Measurements from ENCODE around the gene STK26.
"Not testable (repeated sequence)": the region's sequence is repeated elsewhere in the genome, so short reads cannot be mapped to it uniquely, and the experiment has no call there.

The STK26 gene

DNA sequence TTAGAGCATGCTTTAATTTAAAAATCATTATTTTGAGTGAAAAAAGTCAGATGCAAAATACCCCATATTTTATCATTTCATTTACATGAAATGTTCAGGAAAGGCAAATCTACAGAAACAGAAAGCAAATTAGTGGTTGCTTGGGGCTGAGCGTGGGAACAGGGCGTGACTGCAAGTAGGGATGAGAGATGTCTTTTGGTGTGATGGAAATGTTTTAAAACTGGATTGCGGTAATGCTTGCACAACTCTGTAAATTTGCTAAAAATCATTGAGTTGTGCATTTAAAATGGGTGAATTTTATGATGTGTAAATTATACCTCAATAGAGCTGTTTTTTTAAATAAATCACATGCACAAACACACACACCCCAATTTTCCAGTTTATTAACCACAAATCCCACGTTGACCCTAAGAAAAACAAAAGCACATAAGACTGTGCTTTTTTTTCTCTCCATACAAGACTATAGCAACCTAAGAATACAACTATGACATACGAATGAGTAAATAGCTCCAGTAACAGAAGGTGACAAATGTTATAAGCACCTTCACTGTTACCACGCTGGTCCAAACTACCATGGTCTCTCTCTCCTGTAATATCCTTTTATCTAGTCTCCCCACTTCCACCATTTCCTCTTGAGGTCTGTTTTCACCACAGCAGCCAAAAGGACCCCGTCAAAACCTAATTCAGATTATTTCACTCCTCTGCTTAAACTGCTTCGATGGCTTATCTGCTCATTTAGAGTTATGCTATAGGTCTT lies 67.5 kb downstream of the STK26 start:
- H3K4me1 Mint-ChIP-seq = no peaks in the 10 kb centered on the region
- H3K4me3 Mint-ChIP-seq = no peak overlapping the region
- TF ChIP-seq CTCF (IDR thresholded peaks at IDR 0.05) = no peak
- H3K36me3 Mint-ChIP-seq (ENCODE audit: low read depth) = no peaks in the 10 kb centered on the region
- H3K9me3 Mint-ChIP-seq = no peaks in the 10 kb centered on the region
- H3K27ac Mint-ChIP-seq = no peak overlapping the region
- no peak for DNase-seq
- peaks cover 13% of the 10 kb centered on the region for H3K27me3 Mint-ChIP-seq (ENCODE audit: low read depth, poor library complexity)

DNA sequence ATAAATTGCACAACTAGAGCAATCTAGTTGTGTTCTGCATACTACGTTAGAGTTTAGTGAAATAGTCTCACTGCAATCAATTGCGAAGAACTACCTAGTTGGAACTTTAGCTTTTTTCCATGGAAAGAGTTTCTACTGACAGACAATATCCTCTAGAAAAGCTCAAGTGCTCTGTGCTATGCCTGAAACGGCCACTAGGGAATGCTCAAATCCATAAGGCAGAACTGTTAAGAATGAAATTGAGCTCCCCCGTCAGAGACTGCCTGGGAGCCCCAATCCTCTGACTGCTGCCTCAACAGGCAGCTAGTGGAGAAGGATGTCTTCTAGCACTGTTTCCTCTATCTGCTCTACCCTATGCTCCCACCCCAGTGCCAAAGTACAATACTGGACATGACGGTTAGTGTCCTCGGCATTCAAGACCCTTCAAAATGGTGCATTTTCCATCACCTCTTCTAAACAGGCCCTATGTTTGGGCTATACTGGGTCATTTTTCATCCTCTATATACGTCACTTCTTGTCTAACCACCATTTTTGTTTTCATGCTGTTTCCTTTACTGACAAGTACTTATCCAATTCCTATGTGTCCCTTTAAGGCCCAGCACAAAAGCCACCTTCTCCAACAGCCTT lies 69.5 kb downstream of the STK26 start:
- Mint-ChIP-seq H3K9me3 (no peaks in the 10 kb centered on the region), H3K27me3 (ENCODE audit: low read depth, poor library complexity) (peaks cover 10% of the 10 kb centered on the region), H3K36me3 (ENCODE audit: low read depth) (no peaks in the 10 kb centered on the region), H3K27ac (no peak overlapping the region), H3K4me3 (no peak overlapping the region), H3K4me1 (no peaks in the 10 kb centered on the region)
- peak; percentile 96 for TF ChIP-seq CTCF (IDR thresholded peaks at IDR 0.05)
- DNase-seq = peak; percentile 73

DNA sequence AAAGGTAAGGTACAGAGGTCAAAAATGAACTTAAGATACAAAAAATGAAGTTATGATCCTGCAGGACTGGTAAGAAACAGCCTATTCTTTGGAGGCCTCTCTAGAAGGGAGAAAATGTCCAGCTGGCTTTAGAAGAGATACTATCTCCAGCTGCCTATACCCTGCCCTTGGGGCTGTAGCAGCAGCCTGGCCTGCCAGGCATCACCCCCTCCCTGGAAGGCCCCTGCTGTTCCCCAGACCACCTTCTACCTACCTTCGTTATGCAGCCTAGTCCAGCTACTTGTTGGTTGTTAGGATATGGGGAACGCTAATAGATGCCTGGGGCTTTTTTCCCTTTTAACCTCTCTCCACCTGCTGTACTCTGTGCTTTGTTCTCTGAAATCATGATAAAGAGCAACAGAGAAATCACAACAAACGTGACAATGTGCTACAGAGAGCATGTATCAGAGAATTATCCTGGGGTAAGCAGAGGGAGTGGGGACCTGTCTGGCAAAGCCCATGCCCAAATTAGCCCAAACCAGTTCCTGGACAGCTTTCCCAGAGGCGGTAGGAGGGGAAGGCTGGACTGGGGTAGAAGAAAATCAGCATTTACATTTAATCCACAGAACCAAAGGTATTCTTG lies 70.2 kb downstream of the STK26 start:
- Mint-ChIP-seq H3K4me3 (no peak overlapping the region), H3K4me1 (no peaks in the 10 kb centered on the region), H3K27me3 (ENCODE audit: low read depth, poor library complexity) (peaks cover 11% of the 10 kb centered on the region), H3K36me3 (ENCODE audit: low read depth) (no peaks in the 10 kb centered on the region), H3K9me3 (no peaks in the 10 kb centered on the region), H3K27ac (no peak overlapping the region)
- no peak for DNase-seq
- no peak for TF ChIP-seq CTCF (IDR thresholded peaks at IDR 0.05)

GRCh38 chrX:132094164-132094563 lies 71.1 kb downstream of the STK26 start:
- no peak overlapping the region for H3K4me3 Mint-ChIP-seq
- H3K36me3 Mint-ChIP-seq (ENCODE audit: low read depth) = no peaks in the 10 kb centered on the region
- H3K27me3 Mint-ChIP-seq (ENCODE audit: low read depth, poor library complexity) = peaks cover 11% of the 10 kb centered on the region
- no peaks in the 10 kb centered on the region for H3K9me3 Mint-ChIP-seq
- no peaks in the 10 kb centered on the region for H3K4me1 Mint-ChIP-seq
- no peak for DNase-seq
- no peak overlapping the region for H3K27ac Mint-ChIP-seq
- no peak for TF ChIP-seq CTCF (IDR thresholded peaks at IDR 0.05)

- not testable (repeated sequence) for H3K4me3 Mint-ChIP-seq; H3K27ac Mint-ChIP-seq; H3K27me3 Mint-ChIP-seq (ENCODE audit: low read depth, poor library complexity)
Measured at GRCh38 chrX:132098704-132099103, 75.6 kb downstream of the STK26 start.

DNA sequence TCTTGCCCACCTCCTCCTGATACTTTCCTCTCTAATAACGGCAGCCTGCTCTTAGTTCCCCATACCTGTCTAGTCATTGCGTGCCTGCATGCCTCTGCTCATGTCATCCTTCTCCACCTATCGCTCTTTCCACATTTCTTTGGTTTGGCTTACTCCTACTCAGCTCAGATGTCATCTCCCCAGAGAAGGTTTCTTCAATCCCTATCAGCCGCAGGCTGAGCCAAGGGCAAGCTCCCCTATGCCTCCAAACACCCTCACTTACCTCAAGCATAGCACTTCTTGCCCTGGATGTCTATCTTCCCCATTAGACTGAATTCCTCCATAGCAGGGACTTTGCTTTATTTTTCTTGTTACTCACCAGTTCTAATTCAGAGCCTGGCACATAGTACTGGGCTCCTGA lies 78.1 kb downstream of the STK26 start:
- TF ChIP-seq CTCF (IDR thresholded peaks at IDR 0.05) = no peak
- no peak for DNase-seq
- H3K4me3 Mint-ChIP-seq = no peak overlapping the region
- peaks cover 6% of the 10 kb centered on the region for H3K27me3 Mint-ChIP-seq (ENCODE audit: low read depth, poor library complexity)
- no peaks in the 10 kb centered on the region for H3K36me3 Mint-ChIP-seq (ENCODE audit: low read depth)
- H3K27ac Mint-ChIP-seq = no peak overlapping the region
- no peaks in the 10 kb centered on the region for H3K4me1 Mint-ChIP-seq
- no peaks in the 10 kb centered on the region for H3K9me3 Mint-ChIP-seq

More at GRCh38 chrX:132098704-132099103, 75.6 kb downstream of the STK26 start:
- not testable (repeated sequence) for H3K36me3 Mint-ChIP-seq (ENCODE audit: low read depth); DNase-seq; H3K4me1 Mint-ChIP-seq; H3K9me3 Mint-ChIP-seq

Data from nephron progenitor cell (in vitro differentiated cells).